ENCODE results near the gene DCST2.

- TF ChIP-seq POLR2A (IDR thresholded peaks at IDR 0.05) (no peak), CTCF (IDR thresholded peaks at IDR 0.05) (no peak)
Measured at GRCh38 chr1:155070158-155070621, 36.6 kb upstream of the DCST2 start.

Measured in body of pancreas (tissue), 4 donors.